Stomach (tissue), 9 donors: Measurements from ENCODE around the gene CCZ1. TPM values are rescaled to one million over a fixed set of nuclear protein-coding genes. Genes with fewer than 3 reads are reported as not detected.
"Not testable (repeated sequence)": the region's sequence is repeated elsewhere in the genome, so short reads cannot be mapped to it uniquely, and the experiment has no call there.

ENCODE experiments used
- DNase-seq, 2 donors: peaks; one replicate each; pipeline versions ENCODE4 v3.0.0 to v3.0.0-alpha.2; 2013 to 2019
- H3K27ac ChIP-seq, 5 donors: fragments of 200-600 bp in 4 of 5; sonication (generic) in 4 of 5; one replicate each; pipeline ENCODE4 v1.5.1; 2013 to 2019; ENCODE audit warnings: mild to moderate bottlenecking in 1 of 5, moderate library complexity in 1 of 5
- H3K27me3 ChIP-seq, 3 donors: fragments of 200-600 bp; sonication (generic); one replicate each; pipeline ENCODE4 v1.5.1; 2017 to 2019; ENCODE audit warnings: mixed run types in 1 of 3
- H3K36me3 ChIP-seq, 4 donors: fragments of 200-600 bp; sonication (generic); 1 replicate in 3 of 4; 2 replicates in 1 of 4; pipeline ENCODE4 v1.5.1; 2016 to 2019
- H3K4me1 ChIP-seq, 4 donors: fragments of 200-600 bp; sonication (generic); one replicate each; pipeline ENCODE4 v1.5.1; 2016 to 2019
- H3K4me3 ChIP-seq, 4 donors: fragments of 200-600 bp; sonication (generic) in 3 of 4; one replicate each; pipeline ENCODE4 v1.5.1; 2016 to 2019; ENCODE audit warnings: mild to moderate bottlenecking in 1 of 4
- H3K9me3 ChIP-seq, 4 donors: fragments of 200-600 bp; sonication (generic); one replicate each; pipeline ENCODE4 v1.5.1; 2016 to 2019
- WGBS, 5 donors: extraction: QIAGEN DNeasy Blood & Tissue Kit in 3 of 5; methylation state at CpG; one replicate each; pipeline versions ENCODE4 v1.1.5 to v1.1.7; 2013 to 2018; 5-methylcytosine and 5-hydroxymethylcytosine counted together
- intact Hi-C: fragments of 100-400 bp; cut with DNase I; formaldehyde crosslinking; loops from one replicate; pipeline ENCODE4 v1.15.1; 2023; ENCODE audit warnings: low total_unique reads
- polyA plus RNA-seq, 3 donors: library from polyadenylated mRNA; stranded (reverse); fragments of 200-250 nt; gene quantifications; one replicate each; pipeline ENCODE4 v1.2.3, GENCODE V29; 2013
- total RNA-seq, 5 donors: library from RNA; depleted of rRNA; stranded (reverse); fragments of >200 nt; gene quantifications; one replicate each; pipeline versions ENCODE4 v1.1.0 to v1.2.3, GENCODE V29; 2014 to 2016
- donor health status: healthy with polysubstance abuse.
- donor health status: Bipolar disorder and iron deficiency.
- donor health status: healthy.

The CCZ1 gene
- total and polyA plus RNA-seq, 8 donors = 8.4 to 62.3 (median 45.0) TPM

GRCh38 chr7:5916529-5916928 is 18.0 kb downstream of the CCZ1 start:
- intact Hi-C loops, H3K27ac ChIP-seq, H3K27me3 ChIP-seq, DNase-seq, H3K9me3 ChIP-seq, H3K4me1 ChIP-seq, H3K4me3 ChIP-seq: not testable (repeated sequence)
- peaks cover 0 to 13% (median 8%) of the 10 kb centered on the region in 4 donors for H3K36me3 ChIP-seq
- WGBS, 5 donors = 65 to 82% (median 71%) methylated on average over 2 to 4 of the region's 6 CpGs

- WGBS, 5 donors = 80 to 100% (median 90%) methylated on average over 1 of the region's 2 CpGs; no CpG with 5 or more reads in 1 of the 5 donors
- H3K4me3 ChIP-seq, intact Hi-C loops, H3K27ac ChIP-seq, H3K27me3 ChIP-seq, H3K9me3 ChIP-seq, H3K4me1 ChIP-seq, DNase-seq: not testable (repeated sequence)
- H3K36me3 ChIP-seq = peaks cover 0 to 13% (median 1%) of the 10 kb centered on the region in 4 donors
Observed at GRCh38 chr7:5924180-5924579, 25.6 kb downstream of the CCZ1 start.

- H3K27ac ChIP-seq, H3K27me3 ChIP-seq, intact Hi-C loops, DNase-seq, H3K4me3 ChIP-seq, H3K9me3 ChIP-seq, H3K4me1 ChIP-seq: not testable (repeated sequence)
- 100% methylated on average over 1 of the region's 12 CpGs; no CpG with 5 or more reads in 4 of the 5 donors for WGBS, 5 donors
- peaks cover 0 to 12% (median 1%) of the 10 kb centered on the region in 4 donors for H3K36me3 ChIP-seq
Observed at GRCh38 chr7:5924630-5925029, 26.1 kb downstream of the CCZ1 start.

- H3K4me1 ChIP-seq, H3K4me3 ChIP-seq, intact Hi-C loops, H3K9me3 ChIP-seq, H3K27ac ChIP-seq, DNase-seq, H3K27me3 ChIP-seq: not testable (repeated sequence)
- H3K36me3 ChIP-seq = peaks cover 0 to 10% (median 0%) of the 10 kb centered on the region in 4 donors
- 100% methylated on average over 1 of the region's 13 CpGs; no CpG with 5 or more reads in 3 of the 5 donors for WGBS, 5 donors
Observed at GRCh38 chr7:5926263-5926870, 27.8 kb downstream of the CCZ1 start.

- H3K9me3 ChIP-seq, DNase-seq, H3K4me3 ChIP-seq, H3K27ac ChIP-seq, H3K36me3 ChIP-seq, intact Hi-C loops, H3K4me1 ChIP-seq, H3K27me3 ChIP-seq: not testable (repeated sequence)
- no CpG with 5 or more reads among the region's 10 CpGs for WGBS, 5 donors
Observed at GRCh38 chr7:5930290-5930689, 31.8 kb downstream of the CCZ1 start.

- H3K9me3 ChIP-seq, DNase-seq, intact Hi-C loops, H3K36me3 ChIP-seq, H3K27me3 ChIP-seq, H3K27ac ChIP-seq, H3K4me3 ChIP-seq, H3K4me1 ChIP-seq: not testable (repeated sequence)
- 95 to 99% (median 97%) methylated on average over 10 to 14 of the region's 14 CpGs for WGBS, 5 donors
Observed at GRCh38 chr7:5931250-5931649, 32.7 kb downstream of the CCZ1 start.

GRCh38 chr7:5931905-5932644 is 33.5 kb downstream of the CCZ1 start:
- peak in 1 of 2 donors; percentile 6 for DNase-seq
- H3K27ac ChIP-seq, H3K4me1 ChIP-seq, intact Hi-C loops, H3K9me3 ChIP-seq, H3K4me3 ChIP-seq, H3K27me3 ChIP-seq, H3K36me3 ChIP-seq: not testable (repeated sequence)
- WGBS, 5 donors = 62 to 100% (median 78%) methylated on average over 3 to 7 of the region's 13 CpGs

- H3K27ac ChIP-seq, H3K4me1 ChIP-seq, H3K36me3 ChIP-seq, intact Hi-C loops, H3K9me3 ChIP-seq, DNase-seq, H3K4me3 ChIP-seq, H3K27me3 ChIP-seq: not testable (repeated sequence)
- no CpG with 5 or more reads among the region's 17 CpGs for WGBS, 5 donors
Observed at GRCh38 chr7:5934945-5935450, 36.5 kb downstream of the CCZ1 start.

- 18 to 33% methylated on average over 3 of the region's 13 CpGs; no CpG with 5 or more reads in 3 of the 5 donors for WGBS, 5 donors
- DNase-seq, H3K4me1 ChIP-seq, H3K9me3 ChIP-seq, H3K27me3 ChIP-seq, H3K4me3 ChIP-seq, H3K36me3 ChIP-seq, H3K27ac ChIP-seq, intact Hi-C loops: not testable (repeated sequence)
Observed at GRCh38 chr7:5963205-5963604, 64.7 kb downstream of the CCZ1 start.

- H3K4me1 ChIP-seq, H3K27me3 ChIP-seq, H3K36me3 ChIP-seq, intact Hi-C loops, H3K4me3 ChIP-seq, H3K9me3 ChIP-seq, H3K27ac ChIP-seq, DNase-seq: not testable (repeated sequence)
- 79 to 94% (median 91%) methylated on average over 4 to 5 of the region's 7 CpGs for WGBS, 5 donors
Observed at GRCh38 chr7:5963810-5964209, 65.3 kb downstream of the CCZ1 start.

GRCh38 chr7:5970347-5970911 is 71.9 kb downstream of the CCZ1 start, which contains the start of gene RSPH10B:
TSS of gene RSPH10B (minus strand) at chr7:5970689. CDS start at chr7:5967116, 3,573 bp downstream.
- H3K36me3 ChIP-seq, H3K27ac ChIP-seq, intact Hi-C loops, H3K9me3 ChIP-seq, H3K27me3 ChIP-seq, H3K4me1 ChIP-seq: not testable (repeated sequence)
- peak in 1 of 2 donors; percentile 1 for DNase-seq
- peak within 1 kb of the TSS in 1 of 4 donors; percentile 17 for H3K4me3 ChIP-seq
- WGBS, 5 donors = 11 to 28% (median 12%) methylated on average over 5 to 25 of the region's 43 CpGs; no CpG with 5 or more reads in 2 of the 5 donors

- H3K9me3 ChIP-seq, H3K4me3 ChIP-seq, H3K4me1 ChIP-seq, DNase-seq, H3K27me3 ChIP-seq, intact Hi-C loops, H3K27ac ChIP-seq: not testable (repeated sequence)
- WGBS, 5 donors = no CpG with 5 or more reads among the region's 8 CpGs
- H3K36me3 ChIP-seq = peaks cover 0 to 18% (median 9%) of the 10 kb centered on the region in 4 donors
Observed at GRCh38 chr7:5973580-5973979, 75.0 kb downstream of the CCZ1 start.
